HepG2 (cell line): ENCODE measurements around the gene GDF9. TPM values are rescaled to one million over a fixed set of nuclear protein-coding genes. Genes with fewer than 3 reads are reported as not detected.

ENCODE experiments used
- BCL6 ChIP-seq: IDR thresholded peaks from 2 replicates; pipeline ENCODE4 v1.6.1; 2016; ENCODE audit warnings: missing genetic modification reagents, missing compliant biosample characterization
- EP300 ChIP-seq, 3 experiments: sonication (generic) in 1 of 3; formaldehyde crosslinking in 1 of 3; IDR thresholded peaks; 2 replicates each; pipeline versions ENCODE4 v1.5.1 to v1.6.1; 2011 to 2020; ENCODE audit warnings: low read depth in 2 of 3, low read length in 2 of 3, borderline replicate concordance in 1 of 3, improper control_type of control experiment in 1 of 3, mild to moderate bottlenecking in 1 of 3, missing genetic modification reagents in 1 of 3, moderate library complexity in 1 of 3
- HNRNPK ChIP-seq: fragments of 200-400 bp; formaldehyde crosslinking; IDR thresholded peaks from 2 replicates; pipeline ENCODE4 v1.6.1; 2018; ENCODE audit warnings: low read length, low read depth, moderate library complexity, mild to moderate bottlenecking; ENCODE audit not compliant: poor library complexity, severe bottlenecking
- KDM1A ChIP-seq: IDR thresholded peaks from 2 replicates; pipeline ENCODE4 v1.6.1; 2016; ENCODE audit warnings: missing compliant biosample characterization
- KDM5B ChIP-seq: sonication (generic); formaldehyde crosslinking; IDR thresholded peaks from 2 replicates; pipeline ENCODE4 v1.4.0; 2020; ENCODE audit warnings: missing genetic modification reagents, mild to moderate bottlenecking, borderline replicate concordance
- THAP11 ChIP-seq: IDR thresholded peaks from 2 replicates; pipeline ENCODE4 v1.6.1; 2016; ENCODE audit warnings: missing biosample characterization, missing genetic modification reagents
- ZBTB42 ChIP-seq: sonication (generic); formaldehyde crosslinking; IDR thresholded peaks from 2 replicates; pipeline ENCODE4 v1.5.0; 2020; ENCODE audit warnings: mild to moderate bottlenecking, missing genetic modification reagents
- ZFAT ChIP-seq: sonication (generic); formaldehyde crosslinking; conservative IDR thresholded peaks from 2 replicates; pipeline ENCODE4 v1.8.1; 2023; ENCODE audit warnings: missing genetic modification reagents, inconsistent platforms
- ZNF230 ChIP-seq: sonication (generic); formaldehyde crosslinking; IDR thresholded peaks from 2 replicates; pipeline ENCODE4 v1.4.0; 2020; ENCODE audit warnings: mild to moderate bottlenecking, missing genetic modification reagents
- ZNF572 ChIP-seq: sonication (generic); formaldehyde crosslinking; IDR thresholded peaks from 2 replicates; pipeline ENCODE4 v1.5.1; 2020; ENCODE audit warnings: mild to moderate bottlenecking, missing genetic modification reagents
- ZNF672 ChIP-seq: sonication (generic); formaldehyde crosslinking; IDR thresholded peaks from 2 replicates; pipeline ENCODE4 v1.8.1; 2022; ENCODE audit warnings: missing genetic modification reagents
- ZNF772 ChIP-seq: sonication (generic); formaldehyde crosslinking; IDR thresholded peaks from 2 replicates; pipeline ENCODE4 v1.5.0; 2020; ENCODE audit warnings: mild to moderate bottlenecking, missing genetic modification reagents
- polyA plus RNA-seq, 8 experiments: library from polyadenylated mRNA; depleted of rRNA in 3 of 8; stranded (reverse) in 7 of 8; unstranded in 1 of 8; fragments of >200 nt; fragmentation: Illumina TruSeq in 4 of 8; extraction: Trizol in 4 of 8; gene quantifications; 2 replicates each; pipeline versions ENCODE4 v1.2.1 to v1.2.3, GENCODE V29; 2011 to 2016; ENCODE audit warnings: low read depth in 4 of 8, missing spikeins in 1 of 8, mixed read lengths in 1 of 8; ENCODE audit not compliant: insufficient read depth in 1 of 8
- total RNA-seq, 5 experiments: library from RNA; depleted of rRNA; stranded (reverse); fragments of >200 nt; fragmentation: Illumina TruSeq; extraction: Trizol; gene quantifications; 2 replicates each; pipeline ENCODE4 v1.2.3, GENCODE V29; 2016; ENCODE audit warnings: low read depth in 1 of 5
- TF ChIP-seq, protein P1 (sequence below): sonication (generic); formaldehyde crosslinking; IDR thresholded peaks from 2 replicates; pipeline ENCODE4 v1.8.1; 2022; ENCODE audit warnings: low read depth, mild to moderate bottlenecking, missing genetic modification reagents
- TF ChIP-seq, protein P2 (sequence below): sonication (generic); formaldehyde crosslinking; IDR thresholded peaks from 2 replicates; pipeline ENCODE4 v1.4.0; 2020; ENCODE audit warnings: missing genetic modification reagents, borderline replicate concordance
- TF ChIP-seq, protein P3 (sequence below): sonication (generic); formaldehyde crosslinking; IDR thresholded peaks from 2 replicates; pipeline ENCODE4 v1.4.0; 2020; ENCODE audit warnings: missing genetic modification reagents
- TF ChIP-seq, protein P4 (sequence below): sonication (generic); formaldehyde crosslinking; IDR thresholded peaks from 2 replicates; pipeline ENCODE4 v1.5.0; 2020; ENCODE audit warnings: missing genetic modification reagents
- TF ChIP-seq, protein P5 (sequence below): sonication (generic); formaldehyde crosslinking; IDR thresholded peaks from 2 replicates; pipeline ENCODE4 v1.4.0; 2020; ENCODE audit warnings: missing genetic modification reagents

GDF9 gene
- total and polyA plus RNA-seq, 2 of the 13 experiments (the other 11 are each of a cell fraction or from before 2014, with no cell fraction given) = 0.33 to 0.38 TPM

DNA sequence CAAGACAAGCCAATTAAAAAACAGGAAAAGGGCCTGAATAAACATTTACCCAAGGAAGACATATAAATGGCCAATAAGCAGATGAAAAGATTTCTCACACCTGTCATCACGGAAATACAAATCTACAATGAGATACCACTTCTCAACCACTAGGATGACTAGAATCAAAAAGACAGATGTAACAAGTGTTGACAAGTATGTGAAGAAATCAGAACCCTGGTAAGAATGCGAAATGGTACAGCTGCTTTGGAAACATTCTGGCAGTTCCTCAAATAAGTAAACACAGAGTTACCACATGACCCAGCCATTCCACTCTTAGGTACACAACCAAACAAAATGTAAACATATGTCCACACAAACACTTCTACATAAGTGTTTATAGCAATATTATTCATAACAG, 39.7 kb upstream of the GDF9 start (continued):
- TF ChIP-seq, protein P1, sequence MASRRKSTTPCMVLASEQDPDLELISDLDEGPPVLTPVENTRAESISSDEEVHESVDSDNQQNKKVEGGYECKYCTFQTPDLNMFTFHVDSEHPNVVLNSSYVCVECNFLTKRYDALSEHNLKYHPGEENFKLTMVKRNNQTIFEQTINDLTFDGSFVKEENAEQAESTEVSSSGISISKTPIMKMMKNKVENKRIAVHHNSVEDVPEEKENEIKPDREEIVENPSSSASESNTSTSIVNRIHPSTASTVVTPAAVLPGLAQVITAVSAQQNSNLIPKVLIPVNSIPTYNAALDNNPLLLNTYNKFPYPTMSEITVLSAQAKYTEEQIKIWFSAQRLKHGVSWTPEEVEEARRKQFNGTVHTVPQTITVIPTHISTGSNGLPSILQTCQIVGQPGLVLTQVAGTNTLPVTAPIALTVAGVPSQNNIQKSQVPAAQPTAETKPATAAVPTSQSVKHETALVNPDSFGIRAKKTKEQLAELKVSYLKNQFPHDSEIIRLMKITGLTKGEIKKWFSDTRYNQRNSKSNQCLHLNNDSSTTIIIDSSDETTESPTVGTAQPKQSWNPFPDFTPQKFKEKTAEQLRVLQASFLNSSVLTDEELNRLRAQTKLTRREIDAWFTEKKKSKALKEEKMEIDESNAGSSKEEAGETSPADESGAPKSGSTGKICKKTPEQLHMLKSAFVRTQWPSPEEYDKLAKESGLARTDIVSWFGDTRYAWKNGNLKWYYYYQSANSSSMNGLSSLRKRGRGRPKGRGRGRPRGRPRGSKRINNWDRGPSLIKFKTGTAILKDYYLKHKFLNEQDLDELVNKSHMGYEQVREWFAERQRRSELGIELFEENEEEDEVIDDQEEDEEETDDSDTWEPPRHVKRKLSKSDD (CRISPR knock-in tag) = no peak
- TF ChIP-seq THAP11 (CRISPR knock-in tag) (0 out of 2 replicates have a peak, but pooled peaks have one; percentile 25), EP300 (IDR thresholded peaks at IDR 0.05; ENCODE audit: low read depth in 2 of 2, low read length in 2 of 2) (peak in 1 of 2 experiments; percentile 47; a peak in 2 of 4 replicates), EP300 (CRISPR knock-in tag; IDR thresholded peaks at IDR 0.05; ENCODE audit: borderline replicate concordance) (no peak), ZBTB42 (CRISPR knock-in tag) (no peak), KDM1A (CRISPR knock-in tag) (no peak), KDM5B (CRISPR knock-in tag) (no peak), ZNF672 (CRISPR knock-in tag) (no peak), ZFAT (CRISPR knock-in tag) (no peak), HNRNPK (no peak), ZNF572 (CRISPR knock-in tag) (no peak), ZNF772 (no peak), BCL6 (CRISPR knock-in tag) (peak; percentile 51), ZNF230 (CRISPR knock-in tag) (no peak)
- TF ChIP-seq, protein P2, sequence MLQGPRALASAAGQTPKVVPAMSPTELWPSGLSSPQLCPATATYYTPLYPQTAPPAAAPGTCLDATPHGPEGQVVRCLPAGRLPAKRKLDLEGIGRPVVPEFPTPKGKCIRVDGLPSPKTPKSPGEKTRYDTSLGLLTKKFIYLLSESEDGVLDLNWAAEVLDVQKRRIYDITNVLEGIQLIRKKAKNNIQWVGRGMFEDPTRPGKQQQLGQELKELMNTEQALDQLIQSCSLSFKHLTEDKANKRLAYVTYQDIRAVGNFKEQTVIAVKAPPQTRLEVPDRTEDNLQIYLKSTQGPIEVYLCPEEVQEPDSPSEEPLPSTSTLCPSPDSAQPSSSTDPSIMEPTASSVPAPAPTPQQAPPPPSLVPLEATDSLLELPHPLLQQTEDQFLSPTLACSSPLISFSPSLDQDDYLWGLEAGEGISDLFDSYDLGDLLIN (CRISPR knock-in tag) = no peak
- TF ChIP-seq, protein P3, sequence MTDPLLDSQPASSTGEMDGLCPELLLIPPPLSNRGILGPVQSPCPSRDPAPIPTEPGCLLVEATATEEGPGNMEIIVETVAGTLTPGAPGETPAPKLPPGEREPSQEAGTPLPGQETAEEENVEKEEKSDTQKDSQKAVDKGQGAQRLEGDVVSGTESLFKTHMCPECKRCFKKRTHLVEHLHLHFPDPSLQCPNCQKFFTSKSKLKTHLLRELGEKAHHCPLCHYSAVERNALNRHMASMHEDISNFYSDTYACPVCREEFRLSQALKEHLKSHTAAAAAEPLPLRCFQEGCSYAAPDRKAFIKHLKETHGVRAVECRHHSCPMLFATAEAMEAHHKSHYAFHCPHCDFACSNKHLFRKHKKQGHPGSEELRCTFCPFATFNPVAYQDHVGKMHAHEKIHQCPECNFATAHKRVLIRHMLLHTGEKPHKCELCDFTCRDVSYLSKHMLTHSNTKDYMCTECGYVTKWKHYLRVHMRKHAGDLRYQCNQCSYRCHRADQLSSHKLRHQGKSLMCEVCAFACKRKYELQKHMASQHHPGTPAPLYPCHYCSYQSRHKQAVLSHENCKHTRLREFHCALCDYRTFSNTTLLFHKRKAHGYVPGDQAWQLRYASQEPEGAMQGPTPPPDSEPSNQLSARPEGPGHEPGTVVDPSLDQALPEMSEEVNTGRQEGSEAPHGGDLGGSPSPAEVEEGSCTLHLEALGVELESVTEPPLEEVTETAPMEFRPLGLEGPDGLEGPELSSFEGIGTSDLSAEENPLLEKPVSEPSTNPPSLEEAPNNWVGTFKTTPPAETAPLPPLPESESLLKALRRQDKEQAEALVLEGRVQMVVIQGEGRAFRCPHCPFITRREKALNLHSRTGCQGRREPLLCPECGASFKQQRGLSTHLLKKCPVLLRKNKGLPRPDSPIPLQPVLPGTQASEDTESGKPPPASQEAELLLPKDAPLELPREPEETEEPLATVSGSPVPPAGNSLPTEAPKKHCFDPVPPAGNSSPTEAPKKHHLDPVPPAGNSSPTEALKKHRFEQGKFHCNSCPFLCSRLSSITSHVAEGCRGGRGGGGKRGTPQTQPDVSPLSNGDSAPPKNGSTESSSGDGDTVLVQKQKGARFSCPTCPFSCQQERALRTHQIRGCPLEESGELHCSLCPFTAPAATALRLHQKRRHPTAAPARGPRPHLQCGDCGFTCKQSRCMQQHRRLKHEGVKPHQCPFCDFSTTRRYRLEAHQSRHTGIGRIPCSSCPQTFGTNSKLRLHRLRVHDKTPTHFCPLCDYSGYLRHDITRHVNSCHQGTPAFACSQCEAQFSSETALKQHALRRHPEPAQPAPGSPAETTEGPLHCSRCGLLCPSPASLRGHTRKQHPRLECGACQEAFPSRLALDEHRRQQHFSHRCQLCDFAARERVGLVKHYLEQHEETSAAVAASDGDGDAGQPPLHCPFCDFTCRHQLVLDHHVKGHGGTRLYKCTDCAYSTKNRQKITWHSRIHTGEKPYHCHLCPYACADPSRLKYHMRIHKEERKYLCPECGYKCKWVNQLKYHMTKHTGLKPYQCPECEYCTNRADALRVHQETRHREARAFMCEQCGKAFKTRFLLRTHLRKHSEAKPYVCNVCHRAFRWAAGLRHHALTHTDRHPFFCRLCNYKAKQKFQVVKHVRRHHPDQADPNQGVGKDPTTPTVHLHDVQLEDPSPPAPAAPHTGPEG = no peak
- TF ChIP-seq, protein P4, sequence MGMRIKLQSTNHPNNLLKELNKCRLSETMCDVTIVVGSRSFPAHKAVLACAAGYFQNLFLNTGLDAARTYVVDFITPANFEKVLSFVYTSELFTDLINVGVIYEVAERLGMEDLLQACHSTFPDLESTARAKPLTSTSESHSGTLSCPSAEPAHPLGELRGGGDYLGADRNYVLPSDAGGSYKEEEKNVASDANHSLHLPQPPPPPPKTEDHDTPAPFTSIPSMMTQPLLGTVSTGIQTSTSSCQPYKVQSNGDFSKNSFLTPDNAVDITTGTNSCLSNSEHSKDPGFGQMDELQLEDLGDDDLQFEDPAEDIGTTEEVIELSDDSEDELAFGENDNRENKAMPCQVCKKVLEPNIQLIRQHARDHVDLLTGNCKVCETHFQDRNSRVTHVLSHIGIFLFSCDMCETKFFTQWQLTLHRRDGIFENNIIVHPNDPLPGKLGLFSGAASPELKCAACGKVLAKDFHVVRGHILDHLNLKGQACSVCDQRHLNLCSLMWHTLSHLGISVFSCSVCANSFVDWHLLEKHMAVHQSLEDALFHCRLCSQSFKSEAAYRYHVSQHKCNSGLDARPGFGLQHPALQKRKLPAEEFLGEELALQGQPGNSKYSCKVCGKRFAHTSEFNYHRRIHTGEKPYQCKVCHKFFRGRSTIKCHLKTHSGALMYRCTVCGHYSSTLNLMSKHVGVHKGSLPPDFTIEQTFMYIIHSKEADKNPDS = no peak
- TF ChIP-seq, protein P5, sequence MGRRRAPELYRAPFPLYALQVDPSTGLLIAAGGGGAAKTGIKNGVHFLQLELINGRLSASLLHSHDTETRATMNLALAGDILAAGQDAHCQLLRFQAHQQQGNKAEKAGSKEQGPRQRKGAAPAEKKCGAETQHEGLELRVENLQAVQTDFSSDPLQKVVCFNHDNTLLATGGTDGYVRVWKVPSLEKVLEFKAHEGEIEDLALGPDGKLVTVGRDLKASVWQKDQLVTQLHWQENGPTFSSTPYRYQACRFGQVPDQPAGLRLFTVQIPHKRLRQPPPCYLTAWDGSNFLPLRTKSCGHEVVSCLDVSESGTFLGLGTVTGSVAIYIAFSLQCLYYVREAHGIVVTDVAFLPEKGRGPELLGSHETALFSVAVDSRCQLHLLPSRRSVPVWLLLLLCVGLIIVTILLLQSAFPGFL (CRISPR knock-in tag) = no peak
